ENCODE measurements around the gene PDIK1L. TPM values are rescaled to one million over a fixed set of nuclear protein-coding genes. Genes with fewer than 3 reads are reported as not detected.

Gene PDIK1L
- total RNA-seq, 1 experiment from 2014 or later = 5.6 TPM

DNA sequence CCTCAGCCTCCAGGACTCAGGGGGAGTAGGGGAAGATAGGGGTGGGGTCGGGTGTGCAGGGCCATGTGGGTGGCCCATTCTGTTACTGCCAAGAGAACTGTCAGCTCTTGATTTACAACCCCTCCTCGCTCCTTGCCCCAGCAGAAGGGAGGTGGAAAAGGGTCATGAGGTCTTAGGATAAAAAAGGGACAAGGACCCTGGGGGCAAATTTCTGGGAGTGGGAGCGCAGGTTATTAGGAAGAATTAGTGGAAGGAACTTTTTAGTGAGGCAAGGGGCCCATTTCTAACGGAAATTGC is 48.1 kb downstream of the PDIK1L start:
- Histone ChIP-seq H3K4me2 (ENCODE audit: insufficient read depth, insufficient read length, low read length) (no peak overlapping the region), H2BK20ac (ENCODE audit: low read depth, low read length, poor library complexity, severe bottlenecking) (no peak overlapping the region), H4K5ac (ENCODE audit: insufficient read length, low read depth, low read length) (no peak overlapping the region), H3K23ac (ENCODE audit: insufficient read length, low read depth, low read length) (no peak overlapping the region), H2BK5ac (ENCODE audit: insufficient read length, low read length) (no peak overlapping the region), H3K4me1 (ENCODE audit: insufficient read depth, low read length) (peaks cover 11% of the 10 kb centered on the region; the same call in 1 of the 2 replicates), H3K27ac (ENCODE audit: insufficient read length, low read depth, low read length) (no peak overlapping the region), H2AFZ (ENCODE audit: low read length) (no peak overlapping the region), H3K9ac (ENCODE audit: extremely low read depth, insufficient read length, low read length) (no peak overlapping the region), H4K20me1 (ENCODE audit: control insufficient read depth, insufficient read depth, insufficient read length) (no peaks in the 10 kb centered on the region), H3K27me3 (ENCODE audit: insufficient read depth, low read length) (peaks cover 47% of the 10 kb centered on the region; the same call in 1 of the 2 replicates), H3K23me2 (ENCODE audit: insufficient read length, low read depth, low read length, poor library complexity, severe bottlenecking) (peaks cover 29% of the 10 kb centered on the region), H3K18ac (ENCODE audit: insufficient read length, low read depth, low read length) (no peak overlapping the region), H4K8ac (replicated peaks; ENCODE audit: insufficient read length, low read depth, low read length) (no peak overlapping the region), H3K14ac (ENCODE audit: insufficient read depth, low read length) (no peak overlapping the region), H3K9me3 (ENCODE audit: control insufficient read depth, low read depth, low read length) (no peaks in the 10 kb centered on the region), H2BK120ac (ENCODE audit: low read depth, low read length, poor library complexity, severe bottlenecking) (no peak overlapping the region), H3K56ac (ENCODE audit: insufficient read length, low read depth, low read length) (no peak overlapping the region), H4K91ac (ENCODE audit: insufficient read length, low read depth, low read length) (no peak overlapping the region), H3K4ac (ENCODE audit: low read depth, low read length) (no peak overlapping the region), H3K79me2 (ENCODE audit: insufficient read depth, low read length) (no peaks in the 10 kb centered on the region), H3T11ph (ENCODE audit: low read length) (no peak overlapping the region), H2BK15ac (ENCODE audit: low read depth, low read length) (no peak overlapping the region), H3K79me1 (ENCODE audit: insufficient read depth, low read depth, low read length, poor library complexity, severe bottlenecking) (no peaks in the 10 kb centered on the region), H2AK5ac (ENCODE audit: insufficient read length, low read length) (no peak overlapping the region), H2BK12ac (ENCODE audit: insufficient read length, low read depth, low read length) (no peak overlapping the region)
- Mint-ChIP-seq H3K36me3 (ENCODE audit: insufficient read depth in 1 of 3, low read depth in 3 of 3) (no peaks in the 10 kb centered on the region), H3K27ac (no peak overlapping the region), H3K27me3 (ENCODE audit: low read depth) (peaks cover 94% of the 10 kb centered on the region), H3K4me1 (peaks cover 48 to 56% of the 10 kb centered on the region in 2 experiments), H3K4me3 (peak overlapping the region in 1 of 2 experiments; percentile 65; a peak in 2 of 5 replicates), H3K9me3 (peaks cover 0 to 4% of the 10 kb centered on the region in 2 experiments; a peak in 1 of 5 replicates)
- TF ChIP-seq CTCF (conservative IDR thresholded peaks at IDR 0.05) = no peak
- no peak for DNase-seq
- WGBS (ENCODE audit: extremely low coverage, insufficient read length, low lambda C conversion rate) = no CpG with 5 or more reads among the region's 4 CpGs
